ENCODE results near the gene ATG2B. TPM values are rescaled to one million over a fixed set of nuclear protein-coding genes. Genes with fewer than 3 reads are reported as not detected.

The ATG2B gene
- total and polyA plus RNA-seq, 10 donors = 2.9 to 38.2 (median 29.8) TPM

DNA sequence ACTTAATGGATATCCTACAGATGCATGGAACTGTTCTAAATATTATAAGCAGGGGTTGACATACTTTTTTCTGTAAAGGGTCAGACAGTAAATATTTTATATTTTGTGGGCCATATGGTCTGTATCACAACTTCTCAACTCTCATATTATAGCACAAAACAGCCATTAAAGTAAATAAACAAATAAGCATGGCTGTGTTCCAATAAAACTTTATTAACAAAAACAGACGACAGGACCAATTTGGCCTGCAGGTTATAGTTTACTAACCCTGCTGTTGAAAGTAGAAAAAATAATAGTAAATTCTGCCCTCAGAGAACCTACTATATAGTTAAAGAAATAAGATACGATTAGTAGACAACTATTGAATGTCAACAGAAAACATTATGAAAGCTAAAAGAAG is 17.5 kb downstream of the ATG2B start:
- H3K27me3 ChIP-seq (replicated peaks in 1 of 7) = no peaks in the 10 kb centered on the region
- H3K9me3 ChIP-seq = no peaks in the 10 kb centered on the region
- peaks cover 0 to 40% (median 8%) of the 10 kb centered on the region in 6 donors for H3K36me3 ChIP-seq
- H3K4me1 ChIP-seq = peaks cover 0 to 6% (median 0%) of the 10 kb centered on the region in 6 donors
- intact Hi-C loops (cut with DNase I; ENCODE audit: low total_unique reads) = no loop called here
- no peak overlapping the region for H3K4me3 ChIP-seq
- no peak for DNase-seq
- 92 to 98% (median 94%) methylated on average over 2 of the region's 2 CpGs for WGBS, 5 donors
- TF ChIP-seq POLR2A (IDR thresholded peaks at IDR 0.05) (no peak), POLR2AphosphoS5 (IDR thresholded peaks at IDR 0.05) (no peak)
- TF ChIP-seq, protein P1, sequence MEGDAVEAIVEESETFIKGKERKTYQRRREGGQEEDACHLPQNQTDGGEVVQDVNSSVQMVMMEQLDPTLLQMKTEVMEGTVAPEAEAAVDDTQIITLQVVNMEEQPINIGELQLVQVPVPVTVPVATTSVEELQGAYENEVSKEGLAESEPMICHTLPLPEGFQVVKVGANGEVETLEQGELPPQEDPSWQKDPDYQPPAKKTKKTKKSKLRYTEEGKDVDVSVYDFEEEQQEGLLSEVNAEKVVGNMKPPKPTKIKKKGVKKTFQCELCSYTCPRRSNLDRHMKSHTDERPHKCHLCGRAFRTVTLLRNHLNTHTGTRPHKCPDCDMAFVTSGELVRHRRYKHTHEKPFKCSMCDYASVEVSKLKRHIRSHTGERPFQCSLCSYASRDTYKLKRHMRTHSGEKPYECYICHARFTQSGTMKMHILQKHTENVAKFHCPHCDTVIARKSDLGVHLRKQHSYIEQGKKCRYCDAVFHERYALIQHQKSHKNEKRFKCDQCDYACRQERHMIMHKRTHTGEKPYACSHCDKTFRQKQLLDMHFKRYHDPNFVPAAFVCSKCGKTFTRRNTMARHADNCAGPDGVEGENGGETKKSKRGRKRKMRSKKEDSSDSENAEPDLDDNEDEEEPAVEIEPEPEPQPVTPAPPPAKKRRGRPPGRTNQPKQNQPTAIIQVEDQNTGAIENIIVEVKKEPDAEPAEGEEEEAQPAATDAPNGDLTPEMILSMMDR (IDR thresholded peaks at IDR 0.05 in 8 of 11, conservative IDR thresholded peaks at IDR 0.05 in 3 of 11) = no peak
- H3K27ac ChIP-seq = no peak overlapping the region

DNA sequence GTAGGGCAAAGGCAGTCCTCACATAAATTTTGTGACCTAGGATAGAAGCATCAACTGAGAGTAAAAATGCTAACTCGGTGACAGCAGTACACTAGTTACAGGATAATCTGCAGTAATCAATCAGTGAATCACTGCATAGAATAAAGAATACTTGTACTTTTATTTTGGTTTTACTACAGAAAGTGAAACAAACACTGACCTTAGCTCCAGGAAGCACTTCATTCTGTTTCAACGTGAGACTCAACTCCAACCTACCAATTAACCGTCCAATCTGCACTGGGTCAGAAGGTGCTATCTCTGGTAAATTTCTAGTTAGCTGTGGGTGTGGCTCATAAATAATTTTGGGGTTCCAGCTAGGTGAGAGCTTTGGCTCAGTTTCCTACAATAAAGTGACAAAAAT is 21.8 kb downstream of the ATG2B start:
- 69 to 80% (median 74%) methylated on average over 3 of the region's 3 CpGs for WGBS, 5 donors

DNA sequence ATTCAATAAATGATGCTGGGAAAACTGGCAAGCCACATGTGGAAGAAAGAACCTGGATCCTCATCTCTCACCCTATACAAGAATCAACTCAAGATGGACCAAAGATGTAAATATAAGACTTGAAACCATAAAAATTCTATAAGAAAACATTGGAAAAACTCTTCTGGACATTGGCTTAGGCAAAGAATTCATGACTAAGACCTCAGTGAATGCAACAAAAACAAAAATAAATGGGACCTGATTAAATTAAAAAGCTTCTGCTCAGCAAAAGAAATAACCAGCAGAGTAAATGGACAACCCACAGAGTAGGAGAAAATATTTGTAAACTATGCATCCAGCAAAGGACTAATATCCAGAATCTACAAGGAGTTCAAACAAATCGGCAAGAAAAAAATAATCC is 24.6 kb downstream of the ATG2B start:
- TF ChIP-seq, protein P1 (IDR thresholded peaks at IDR 0.05 in 8 of 11, conservative IDR thresholded peaks at IDR 0.05 in 3 of 11) = no peak
- TF ChIP-seq POLR2AphosphoS5 (IDR thresholded peaks at IDR 0.05) = no peak
- no peak for TF ChIP-seq POLR2A (IDR thresholded peaks at IDR 0.05)

More for the DNA sequence above, 21.8 kb downstream of the ATG2B start:
- H3K4me1 ChIP-seq = no peaks in the 10 kb centered on the region
- H3K9me3 ChIP-seq = no peaks in the 10 kb centered on the region
- no peak overlapping the region for H3K27ac ChIP-seq
- DNase-seq = no peak
- H3K27me3 ChIP-seq (replicated peaks in 1 of 7) = no peaks in the 10 kb centered on the region
- H3K36me3 ChIP-seq = peaks cover 0 to 81% (median 25%) of the 10 kb centered on the region in 6 donors
- intact Hi-C loops (cut with DNase I; ENCODE audit: low total_unique reads) = no loop called here
- H3K4me3 ChIP-seq = no peak overlapping the region
- TF ChIP-seq POLR2A (IDR thresholded peaks at IDR 0.05) = no peak
- TF ChIP-seq, protein P1 (IDR thresholded peaks at IDR 0.05 in 8 of 11, conservative IDR thresholded peaks at IDR 0.05 in 3 of 11) = no peak
- TF ChIP-seq POLR2AphosphoS5 (IDR thresholded peaks at IDR 0.05) = no peak

DNA sequence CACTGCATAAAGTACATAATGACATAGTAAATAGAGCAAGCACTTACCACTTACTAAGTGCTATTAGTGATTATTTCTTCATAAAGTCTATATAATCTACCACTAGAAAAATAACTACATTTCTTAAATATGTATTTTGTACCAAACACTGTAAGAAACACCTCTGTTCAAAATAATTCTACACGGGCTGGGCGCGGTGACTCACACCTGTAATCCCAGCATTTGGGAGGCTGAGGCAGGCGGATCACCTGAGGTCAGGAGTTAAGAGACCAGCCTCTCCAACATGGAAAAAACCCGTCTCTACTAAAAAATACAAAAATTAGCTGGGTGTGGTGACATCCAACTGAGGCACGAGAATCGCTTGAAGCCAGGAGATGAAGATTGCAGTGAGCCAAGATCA is 38.9 kb downstream of the ATG2B start:
- intact Hi-C loops (cut with DNase I; ENCODE audit: low total_unique reads) = no loop called here
- Histone ChIP-seq H3K27me3 (replicated peaks in 1 of 7) (no peaks in the 10 kb centered on the region), H3K4me1 (no peaks in the 10 kb centered on the region), H3K36me3 (peaks cover 0 to 97% (median 62%) of the 10 kb centered on the region in 6 donors), H3K27ac (no peak overlapping the region), H3K9me3 (no peaks in the 10 kb centered on the region), H3K4me3 (no peak overlapping the region)
- WGBS, 5 donors = 89 to 97% (median 96%) methylated on average over 7 of the region's 7 CpGs
- DNase-seq = no peak
- TF ChIP-seq, protein P1 (IDR thresholded peaks at IDR 0.05 in 8 of 11, conservative IDR thresholded peaks at IDR 0.05 in 3 of 11) = no peak
- no peak for TF ChIP-seq POLR2AphosphoS5 (IDR thresholded peaks at IDR 0.05)

More for the DNA sequence above, 24.6 kb downstream of the ATG2B start:
- Histone ChIP-seq H3K9me3 (no peaks in the 10 kb centered on the region), H3K4me3 (no peak overlapping the region), H3K36me3 (peaks cover 0 to 87% (median 24%) of the 10 kb centered on the region in 6 donors), H3K4me1 (no peaks in the 10 kb centered on the region), H3K27ac (no peak overlapping the region), H3K27me3 (replicated peaks in 1 of 7) (no peaks in the 10 kb centered on the region)
- WGBS, 5 donors = 87 to 100% (median 95%) methylated on average over 1 of the region's 1 CpG
- no peak for DNase-seq
- intact Hi-C loops (cut with DNase I; ENCODE audit: low total_unique reads) = no loop called here

Data from spleen (tissue), 11 donors.